Stimulated activated CD4-positive, alpha-beta T cell treated with anti-CD3 and anti-CD28 coated beads, TNF-alpha, amount 100 ng/mL, for 4 hours (primary cell): ENCODE measurements around the gene EML2.
"Not testable (repeated sequence)": the region's sequence is repeated elsewhere in the genome, so short reads cannot be mapped to it uniquely, and the experiment has no call there.

Experiments used
- DNase-seq, 3 experiments: peaks; one replicate each; pipeline ENCODE4 v3.0.0-alpha.2; 2020; ENCODE audit warnings: low read depth in 3 of 3

Gene EML2

DNA sequence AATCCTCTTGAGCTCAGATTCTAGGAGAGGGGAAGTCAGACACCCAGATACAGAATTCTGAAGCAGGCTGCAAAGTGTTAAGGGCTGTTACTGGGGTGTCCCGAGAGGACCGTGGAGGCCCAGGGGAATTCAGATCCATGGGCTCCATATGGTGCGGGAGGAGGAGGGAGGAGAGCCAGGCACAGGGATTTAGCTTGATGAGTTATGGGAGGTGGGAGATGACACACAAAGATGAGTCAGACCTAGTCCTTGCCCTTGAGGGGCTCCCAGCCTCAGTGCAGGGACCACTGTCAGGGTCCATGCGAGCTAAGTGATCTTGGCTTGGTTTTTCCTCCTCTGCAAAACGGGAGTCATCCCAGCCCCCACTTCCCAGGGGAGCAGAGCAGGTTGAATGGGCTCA is 14.4 kb upstream of the EML2 start:
- no peak for DNase-seq

DNA sequence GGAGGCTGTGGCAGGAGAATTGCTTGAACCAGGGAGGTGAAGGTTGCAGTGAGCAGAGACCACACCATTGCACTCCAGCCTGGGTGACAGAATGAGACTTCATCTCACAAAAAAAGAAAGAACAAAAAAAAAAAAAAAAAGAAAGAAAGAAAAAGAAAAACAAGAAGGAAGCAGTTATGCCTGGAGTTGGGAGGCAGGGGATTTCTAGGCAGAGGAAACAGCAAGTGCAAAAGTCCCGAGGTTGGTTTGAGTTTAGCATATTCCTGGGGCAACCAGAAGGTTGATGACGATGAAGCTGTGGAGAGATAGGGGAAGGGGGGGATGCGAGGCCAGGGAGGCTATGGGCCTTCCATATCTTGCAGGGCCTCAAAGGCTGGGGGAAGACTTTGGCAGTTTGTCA is 11.5 kb upstream of the EML2 start:
- no peak for DNase-seq

- no peak for DNase-seq
These were observed 7.1 kb upstream of the EML2 start for GRCh38 chr19:45646345-45646698.

- peak in 2 of 3 experiments; percentile 55 for DNase-seq
These were observed 6.6 kb upstream of the EML2 start for GRCh38 chr19:45645631-45646344.

DNA sequence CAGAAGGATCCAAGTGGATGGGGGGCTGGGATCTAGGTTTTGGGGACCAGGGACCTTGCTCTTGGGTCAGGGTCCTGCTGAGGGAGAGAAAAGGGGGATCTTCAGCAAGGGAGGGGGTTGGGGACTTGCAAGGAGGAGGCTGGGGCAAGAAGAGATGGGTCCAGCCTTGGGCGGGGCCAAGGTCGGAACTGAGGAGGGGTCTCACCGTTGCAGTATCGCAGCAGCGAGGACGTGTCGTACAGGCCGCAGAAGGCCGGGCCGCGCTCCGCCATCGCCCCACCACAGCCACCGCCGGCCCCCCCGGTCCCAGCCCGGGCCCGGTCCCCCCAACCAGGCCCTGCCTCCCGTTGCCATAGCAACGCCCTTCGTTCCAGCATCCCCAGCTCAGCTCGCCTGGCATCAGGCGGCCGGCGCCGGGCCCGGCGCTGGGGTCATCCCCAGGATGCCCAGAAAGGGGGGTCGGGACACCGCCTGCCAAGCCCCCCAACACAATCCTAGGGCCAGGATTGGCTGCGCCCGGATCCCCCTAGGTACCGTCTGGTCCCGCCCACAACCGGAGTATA is 6.0 kb upstream of the EML2 start:
- no peak for DNase-seq

DNA sequence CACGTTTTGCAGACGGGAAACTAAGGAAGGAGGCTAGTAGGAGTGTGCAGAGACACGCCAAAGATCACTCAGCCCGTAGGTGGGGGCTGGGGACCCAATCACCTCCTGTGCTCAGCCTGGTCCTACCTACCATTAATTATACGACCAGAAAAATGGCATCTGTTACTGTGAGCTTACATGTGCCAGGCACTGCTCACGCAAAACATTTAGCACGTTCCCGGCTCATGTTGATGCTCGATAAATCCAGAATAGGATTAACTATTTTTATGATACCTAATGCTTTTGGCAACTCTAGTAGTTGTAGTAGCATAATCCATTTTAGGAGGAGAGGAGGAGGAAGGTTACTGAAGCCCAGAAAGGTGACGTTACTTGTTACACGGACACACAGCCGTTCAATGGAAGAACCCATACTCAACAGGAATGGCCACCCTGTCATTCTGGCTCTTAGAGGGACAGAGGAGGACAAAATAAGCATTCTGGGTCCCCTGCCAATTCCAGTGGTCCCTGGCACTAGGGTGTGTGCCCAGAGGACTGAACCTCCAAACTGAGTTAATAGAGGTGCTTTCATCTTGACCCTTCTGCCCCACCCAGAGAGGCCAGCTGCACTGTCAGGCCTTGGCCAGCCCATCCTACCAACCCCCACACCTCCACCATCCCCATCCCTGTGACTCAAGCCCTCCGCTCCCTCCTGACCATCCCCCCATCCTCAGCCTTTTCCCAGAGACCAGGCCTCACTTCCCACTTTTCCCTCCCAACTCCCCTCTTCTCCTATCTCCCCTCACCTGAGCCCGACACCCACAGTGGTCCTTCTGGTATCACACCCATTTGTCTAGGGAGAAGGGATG is 5.0 kb upstream of the EML2 start:
- DNase-seq: no peak

DNA sequence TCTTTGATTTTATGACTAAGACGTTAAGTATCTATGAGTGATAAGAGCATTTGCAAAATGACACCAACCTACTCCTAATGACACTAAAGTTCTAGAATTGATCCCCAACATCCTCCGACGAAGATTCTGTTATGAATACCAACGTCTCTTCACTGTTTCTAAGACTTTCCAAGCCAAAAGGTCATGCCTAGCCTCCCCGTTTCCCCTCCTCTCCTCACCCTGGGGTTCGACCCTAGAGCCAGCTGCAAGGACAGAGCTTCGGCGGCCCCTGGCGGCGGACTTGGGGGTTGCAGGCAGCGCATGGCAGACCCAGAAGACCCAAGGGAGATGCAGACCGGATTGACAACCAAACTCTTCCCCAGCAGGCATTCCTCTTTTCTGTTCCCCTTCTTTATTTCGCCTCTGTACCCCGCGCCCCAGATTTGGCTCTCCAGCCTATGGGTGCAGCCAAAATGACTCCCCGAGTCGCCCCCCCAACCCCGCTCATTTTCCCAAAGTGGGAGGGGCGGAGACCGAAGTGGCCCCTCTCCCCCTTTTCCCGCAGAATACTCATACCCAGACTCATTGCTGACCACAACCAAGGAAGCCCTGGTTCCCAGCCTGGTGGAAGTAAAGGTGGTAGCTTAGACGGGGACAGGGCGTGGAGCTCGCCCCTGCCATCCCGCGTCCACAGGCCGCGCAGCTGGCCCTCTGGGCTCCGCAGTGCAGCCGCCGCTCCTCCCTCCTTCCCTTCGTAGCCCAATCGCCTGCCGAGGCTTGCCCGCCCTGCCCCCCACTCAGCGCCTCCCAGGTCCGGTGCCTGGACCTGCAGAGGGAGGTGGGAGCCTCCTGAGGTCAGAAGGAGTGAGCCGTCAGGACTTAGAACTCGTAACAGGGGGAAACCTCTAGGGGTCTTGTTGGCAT is 4.1 kb upstream of the EML2 start:
- DNase-seq: peak; percentile 84 to 95 (median 87)

- peak; percentile 25 to 57 (median 28) for DNase-seq
These were observed 2.3 kb upstream of the EML2 start for GRCh38 chr19:45641274-45642105.

GRCh38 chr19:45640849-45641273 is 1.7 kb upstream of the EML2 start:
- DNase-seq: no peak

GRCh38 chr19:45637890-45638667 is 1.1 kb downstream of the EML2 start:
- no peak for DNase-seq

DNA sequence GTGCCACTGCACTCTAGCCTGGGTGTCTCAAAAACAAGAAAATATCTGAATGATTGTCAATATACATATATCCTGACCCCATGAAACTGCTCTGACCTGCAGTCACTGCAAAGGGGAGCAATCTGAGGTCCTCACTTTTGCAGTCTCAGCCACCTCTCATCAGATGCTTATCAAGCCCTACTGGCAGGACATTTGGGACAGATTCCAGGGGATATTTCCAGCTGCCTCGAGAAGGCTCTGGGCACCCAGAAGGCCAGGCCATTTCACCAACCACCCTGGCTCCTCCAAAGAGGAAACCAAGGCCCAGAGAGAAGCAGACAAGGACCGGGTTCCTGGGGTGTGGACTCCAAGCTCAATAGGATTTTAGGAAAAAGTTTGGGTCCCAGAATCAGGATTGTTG is 2.3 kb downstream of the EML2 start:
- no peak for DNase-seq

- no peak for DNase-seq
These were observed 2.9 kb downstream of the EML2 start for GRCh38 chr19:45636275-45636674.

GRCh38 chr19:45632468-45633196 is 6.6 kb downstream of the EML2 start:
- peak in 1 of 3 experiments; percentile 21 for DNase-seq

DNA sequence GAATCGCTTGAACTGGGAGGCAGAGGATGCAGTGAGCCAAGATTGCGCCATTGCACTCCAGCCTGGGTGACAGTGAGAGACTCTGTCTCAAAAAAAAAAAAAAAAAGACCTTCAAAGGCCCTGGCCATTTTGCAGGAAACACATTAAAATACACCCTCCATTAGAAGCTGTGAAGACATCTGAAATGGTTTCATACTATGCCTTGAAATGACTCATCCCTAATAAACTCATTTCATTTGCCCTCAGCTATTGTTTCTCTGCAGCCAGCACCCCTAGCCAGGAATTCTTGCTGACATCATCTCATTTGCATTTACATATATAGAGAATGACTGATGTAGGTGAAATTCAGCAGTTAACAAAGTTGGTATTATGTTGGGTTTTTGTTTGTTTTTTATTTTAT is 8.7 kb downstream of the EML2 start:
- no peak for DNase-seq

DNA sequence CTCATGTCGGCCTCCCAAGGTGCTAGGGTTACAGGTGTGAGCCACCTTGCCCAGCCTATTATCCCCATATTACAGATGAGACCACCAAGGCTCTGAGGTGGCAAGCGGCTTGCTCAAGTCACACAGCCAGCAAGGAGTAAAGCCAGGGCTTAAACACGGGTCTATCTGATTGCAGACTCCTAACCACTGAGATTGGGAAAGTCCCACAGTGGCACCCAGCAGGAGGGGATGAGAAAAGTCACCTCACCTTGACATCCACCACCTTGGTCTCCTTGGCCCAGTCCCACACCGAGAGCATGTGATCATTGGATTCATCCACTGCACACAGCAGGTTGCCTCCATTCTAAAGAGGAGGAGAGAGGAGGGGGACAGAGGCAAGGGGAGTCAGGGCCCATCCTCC is 9.5 kb downstream of the EML2 start:
- no peak for DNase-seq

- DNase-seq: not testable (repeated sequence)
These were observed 11.0 kb downstream of the EML2 start for GRCh38 chr19:45628219-45628618.

GRCh38 chr19:45623984-45624383 is 15.2 kb downstream of the EML2 start:
- no peak for DNase-seq

DNA sequence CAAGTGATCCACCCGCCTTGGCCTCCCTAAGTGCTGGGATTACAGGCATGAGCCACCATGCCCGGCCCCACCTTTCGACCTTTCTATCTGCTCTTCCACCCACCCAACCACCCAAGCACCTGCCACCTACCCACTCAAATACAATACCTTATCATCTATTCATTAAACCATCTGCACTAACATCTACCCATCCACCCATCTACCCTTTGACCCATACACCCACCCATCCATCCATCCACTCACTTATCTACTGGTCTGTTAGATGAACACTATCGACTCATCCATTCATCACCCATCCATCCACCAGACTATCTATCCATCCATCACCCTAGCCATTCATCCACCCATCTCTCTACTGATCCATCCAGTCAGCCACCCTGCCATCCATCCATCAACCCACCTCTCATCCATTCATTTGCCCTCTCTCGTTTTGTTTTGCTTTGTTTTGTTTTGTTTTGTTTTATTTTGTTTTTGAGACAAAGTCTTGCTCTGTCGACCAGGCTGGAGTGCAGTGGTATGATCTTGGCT is 17.2 kb downstream of the EML2 start:
- no peak for DNase-seq

- no peak for DNase-seq
These were observed 17.8 kb downstream of the EML2 start for GRCh38 chr19:45621389-45621788.
